HL-60 (cell line): ENCODE results near the gene MRGPRX3.

Experiments used
- DNase-seq, 2 experiments: peaks; one replicate each; pipeline ENCODE4 v3.0.0-alpha.2; 2010 to 2020; ENCODE audit warnings: low read depth in 1 of 2, low spot score in 1 of 2
- H3K27ac ChIP-seq: fragments of 250-450 bp; sonication (Bioruptor Pico); replicated peaks from 2 replicates; pipeline ENCODE4 v1.5.1; 2020; ENCODE audit warnings: mild to moderate bottlenecking, moderate library complexity
- H3K27me3 ChIP-seq: fragments of 250-450 bp; sonication (Bioruptor Pico); 2 replicates; pipeline ENCODE4 v1.5.1; 2021; ENCODE audit warnings: mild to moderate bottlenecking, moderate library complexity; ENCODE audit not compliant: insufficient read depth, poor library complexity, severe bottlenecking
- H3K4me3 ChIP-seq: replicated peaks from 2 replicates; pipeline ENCODE4 v1.5.1; 2011; ENCODE audit warnings: mild to moderate bottlenecking, control low read depth, low read length; ENCODE audit not compliant: insufficient read depth
- GABPA ChIP-seq: IDR thresholded peaks from 2 replicates; pipeline ENCODE4 v1.6.1; 2012; ENCODE audit warnings: low read depth
- POLR2AphosphoS5 ChIP-seq: IDR thresholded peaks from 2 replicates; pipeline ENCODE4 v1.6.1; 2012; ENCODE audit warnings: low read depth
- REST ChIP-seq: IDR thresholded peaks from 2 replicates; pipeline ENCODE4 v1.6.1; 2012; ENCODE audit warnings: low read depth; ENCODE audit not compliant: insufficient replicate concordance
- SPI1 ChIP-seq: IDR thresholded peaks from 2 replicates; pipeline ENCODE4 v1.6.1; 2012; ENCODE audit warnings: low read depth, mild to moderate bottlenecking, borderline replicate concordance
- long read RNA-seq: library from polyadenylated mRNA; unstranded; transcript quantifications from one replicate; pipeline ENCODE4 v2.0.0, GENCODE V29; 2020
- TF ChIP-seq, protein P1 (sequence below): IDR thresholded peaks from one replicate; pipeline ENCODE4 v1.5.1; 2011; ENCODE audit warnings: low read length, control low read depth, inconsistent platforms; ENCODE audit not compliant: insufficient read depth

Gene MRGPRX3
- long read RNA-seq, result 0 reads

DNA sequence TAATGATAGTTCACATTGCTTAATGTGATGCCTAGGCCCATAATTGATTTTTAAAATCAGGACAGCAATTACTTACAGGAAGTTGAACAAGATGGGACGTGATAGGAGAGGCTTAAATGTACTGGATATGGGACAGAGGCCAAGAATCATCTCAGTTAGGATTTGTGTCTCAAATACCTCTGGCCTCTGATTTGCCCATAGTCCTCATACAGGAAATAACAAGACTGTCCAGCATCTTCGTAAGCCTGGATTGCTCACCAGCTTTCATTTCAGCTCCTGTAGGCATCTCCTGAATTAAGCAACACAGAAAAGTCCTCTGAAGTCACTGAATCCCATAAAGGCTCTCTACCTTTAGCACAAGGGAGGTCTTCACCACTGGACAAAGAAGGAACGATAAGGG lies at the start of gene MRGPRX3:
TSS of gene MRGPRX3 (plus strand) at position 231 of the 400 bp plus-strand sequence. CDS start 4,632 bp downstream, outside the sequence.
- no peak within 1 kb of the TSS for H3K4me3 ChIP-seq
- peaks cover 4% of the 10 kb centered on the region for H3K27me3 ChIP-seq
- no peak within 1 kb of the TSS for H3K27ac ChIP-seq
- no peak for DNase-seq
- no peak for TF ChIP-seq REST
- TF ChIP-seq GABPA, result no peak
- no peak for TF ChIP-seq POLR2AphosphoS5
- TF ChIP-seq, protein P1, sequence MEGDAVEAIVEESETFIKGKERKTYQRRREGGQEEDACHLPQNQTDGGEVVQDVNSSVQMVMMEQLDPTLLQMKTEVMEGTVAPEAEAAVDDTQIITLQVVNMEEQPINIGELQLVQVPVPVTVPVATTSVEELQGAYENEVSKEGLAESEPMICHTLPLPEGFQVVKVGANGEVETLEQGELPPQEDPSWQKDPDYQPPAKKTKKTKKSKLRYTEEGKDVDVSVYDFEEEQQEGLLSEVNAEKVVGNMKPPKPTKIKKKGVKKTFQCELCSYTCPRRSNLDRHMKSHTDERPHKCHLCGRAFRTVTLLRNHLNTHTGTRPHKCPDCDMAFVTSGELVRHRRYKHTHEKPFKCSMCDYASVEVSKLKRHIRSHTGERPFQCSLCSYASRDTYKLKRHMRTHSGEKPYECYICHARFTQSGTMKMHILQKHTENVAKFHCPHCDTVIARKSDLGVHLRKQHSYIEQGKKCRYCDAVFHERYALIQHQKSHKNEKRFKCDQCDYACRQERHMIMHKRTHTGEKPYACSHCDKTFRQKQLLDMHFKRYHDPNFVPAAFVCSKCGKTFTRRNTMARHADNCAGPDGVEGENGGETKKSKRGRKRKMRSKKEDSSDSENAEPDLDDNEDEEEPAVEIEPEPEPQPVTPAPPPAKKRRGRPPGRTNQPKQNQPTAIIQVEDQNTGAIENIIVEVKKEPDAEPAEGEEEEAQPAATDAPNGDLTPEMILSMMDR, result no peak
- TF ChIP-seq SPI1, result no peak

- Histone ChIP-seq H3K27ac (no peak overlapping the region), H3K27me3 (no peaks in the 10 kb centered on the region), H3K4me3 (no peak overlapping the region)
- TF ChIP-seq REST (no peak), SPI1 (no peak), GABPA (no peak), POLR2AphosphoS5 (no peak)
- TF ChIP-seq, protein P1, result no peak
- no peak for DNase-seq
Observed at GRCh38 chr11:18088366-18088765, 44.0 kb upstream of the MRGPRX3 start.

DNA sequence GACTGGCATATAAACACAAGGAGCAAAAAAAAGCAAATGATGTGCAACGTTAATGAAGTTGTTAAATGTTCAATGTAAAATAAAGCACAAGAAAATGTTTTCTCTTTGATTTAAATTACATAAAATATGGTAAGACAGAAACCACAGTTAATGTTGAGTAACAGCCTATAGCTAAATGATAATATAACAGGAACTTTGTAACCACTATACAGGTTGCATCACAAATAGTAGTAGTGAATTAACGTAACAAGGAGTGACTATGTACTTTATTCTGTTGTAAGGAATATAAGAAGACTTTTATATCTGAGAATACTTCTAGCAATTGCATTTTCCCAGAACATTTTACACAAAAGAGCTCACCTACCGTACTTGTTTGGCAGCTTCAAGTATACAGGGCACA lies 43.4 kb upstream of the MRGPRX3 start:
- TF ChIP-seq REST (no peak), GABPA (no peak), POLR2AphosphoS5 (no peak), SPI1 (no peak)
- TF ChIP-seq, protein P1, result no peak
- DNase-seq, result peak; percentile 24 to 58

More for the DNA sequence above, 43.4 kb upstream of the MRGPRX3 start:
- no peak overlapping the region for H3K4me3 ChIP-seq
- H3K27me3 ChIP-seq, result no peaks in the 10 kb centered on the region
- H3K27ac ChIP-seq, result peak overlapping the region; percentile 41
